ENCODE measurements around the gene PLCB1. TPM values are rescaled to one million over a fixed set of nuclear protein-coding genes. Genes with fewer than 3 reads are reported as not detected.

Gene PLCB1
- total and polyA plus RNA-seq, 7 experiments from 2014 or later: 0.56 to 17.6 (median 2.3) TPM

DNA sequence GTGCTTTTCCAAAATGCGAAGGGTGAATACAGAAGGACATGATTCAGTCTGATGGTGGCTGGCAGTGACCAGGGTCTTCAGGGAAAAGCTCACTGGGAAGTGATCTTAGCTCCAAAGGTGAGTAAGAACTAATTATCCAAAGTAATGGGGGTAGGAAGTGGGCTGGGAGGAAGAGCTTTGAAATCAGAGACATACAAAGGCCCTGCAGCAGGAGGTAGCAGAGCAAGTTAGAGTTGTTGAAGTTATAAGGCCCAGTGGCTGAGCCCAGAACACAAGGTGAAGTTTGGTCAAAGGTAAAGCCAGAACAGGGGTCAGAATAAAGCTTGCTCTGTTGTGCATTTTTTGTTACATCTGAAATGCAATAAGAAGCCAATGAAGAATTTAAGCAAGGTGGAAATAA lies 81.2 kb downstream of the PLCB1 start:
- Mint-ChIP-seq H3K4me3 (peak overlapping the region; percentile 71 to 89 (median 82)), H3K4me1 (peaks cover 12 to 42% (median 28%) of the 10 kb centered on the region in 7 donors), H3K27ac (peak overlapping the region in 8 of 9 donors; percentile 41 to 90 (median 79)), H3K27me3 (peaks cover 0 to 12% (median 0%) of the 10 kb centered on the region in 5 donors), H3K36me3 (peaks cover 0 to 11% (median 0%) of the 10 kb centered on the region in 5 donors), H3K9me3 (peaks cover 0 to 3% (median 0%) of the 10 kb centered on the region in 11 donors)
- POLR2A ChIA-PET: no interaction called here
- CTCF ChIA-PET: interaction anchor here (0.6 kb wide), 1 partner anchor 221 kb away, joined by 3 read pairs; no protein-coding TSS in a partner anchor
- DNase-seq (no peak), ATAC-seq (no peak)
- H3K36me3 ChIP-seq (ENCODE audit: control insufficient read depth in 2 of 3, insufficient read depth in 3 of 3, low read length in 3 of 3): no peaks in the 10 kb centered on the region
- intact Hi-C loops (cut with micrococcal nuclease): loop anchor here in 1 of 2 donors (5.0 kb wide), 2 partner anchors 56 to 196 kb away; partner anchors contain the start of gene TMX4
- H3K9me3 ChIP-seq (ENCODE audit: control insufficient read depth in 2 of 3, low read length in 3 of 3): no peaks in the 10 kb centered on the region
- peaks cover 5 to 10% of the 10 kb centered on the region in 2 donors for H3K4me1 ChIP-seq (ENCODE audit: control insufficient read depth in 2 of 2, insufficient read depth in 2 of 2, low read length in 2 of 2)
- H3K4me3 ChIP-seq (ENCODE audit: low read length): no peak overlapping the region
- H3K27ac ChIP-seq (ENCODE audit: low read depth, low read length): no peak overlapping the region
- no peaks in the 10 kb centered on the region for H3K27me3 ChIP-seq (ENCODE audit: control insufficient read depth in 2 of 2, insufficient read depth in 2 of 2, low read length in 2 of 2)

DNA sequence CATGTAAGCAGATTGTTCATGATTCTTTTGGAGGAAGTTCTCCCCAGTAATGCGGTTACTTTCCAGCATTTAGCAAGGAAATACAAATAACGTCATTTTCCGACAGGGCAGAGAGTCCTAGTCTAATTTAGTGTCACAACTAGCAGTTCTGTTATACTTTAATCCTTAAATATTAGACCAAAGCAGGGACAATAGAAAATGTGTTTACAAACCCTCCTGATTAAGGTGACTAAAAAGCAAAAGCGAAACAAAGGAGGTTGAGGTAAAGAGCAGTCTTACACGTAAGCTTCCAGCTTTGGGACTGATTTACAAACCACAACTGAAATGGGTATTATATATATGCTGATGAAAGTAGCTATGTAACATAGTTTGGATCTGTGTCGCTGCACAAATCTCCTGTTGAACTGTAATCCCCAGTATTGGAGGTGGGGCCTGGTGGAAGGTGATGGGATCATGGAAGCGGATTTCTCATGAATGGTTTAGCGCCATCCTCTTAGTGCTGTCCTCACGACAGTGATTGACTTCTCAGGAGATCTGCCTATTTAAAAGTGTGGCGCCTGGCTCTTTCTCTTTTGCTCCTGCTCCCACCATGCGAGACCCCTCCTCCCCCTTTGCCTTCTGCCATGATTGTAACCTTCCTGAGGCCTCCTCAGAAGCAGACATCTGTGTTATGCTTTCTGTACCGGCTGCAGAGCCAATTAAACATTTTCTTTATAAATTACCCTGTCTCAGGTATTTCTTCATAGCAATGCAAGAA lies 81.9 kb downstream of the PLCB1 start:
- ATAC-seq (peak; percentile 77), DNase-seq (peak in 7 of 9 donors; percentile 7 to 44 (median 20))
- Mint-ChIP-seq H3K27ac (peak overlapping the region; percentile 41 to 90 (median 80)), H3K4me1 (peaks cover 12 to 39% (median 28%) of the 10 kb centered on the region in 7 donors), H3K36me3 (peaks cover 0 to 11% (median 0%) of the 10 kb centered on the region in 5 donors), H3K9me3 (peaks cover 0 to 3% (median 0%) of the 10 kb centered on the region in 11 donors), H3K27me3 (peaks cover 0 to 12% (median 0%) of the 10 kb centered on the region in 5 donors), H3K4me3 (peak overlapping the region; percentile 71 to 89 (median 82))
- H3K9me3 ChIP-seq (ENCODE audit: control insufficient read depth in 2 of 3, low read length in 3 of 3): no peaks in the 10 kb centered on the region
- H3K27me3 ChIP-seq (ENCODE audit: control insufficient read depth in 2 of 2, insufficient read depth in 2 of 2, low read length in 2 of 2): no peaks in the 10 kb centered on the region
- H3K36me3 ChIP-seq (ENCODE audit: control insufficient read depth in 2 of 3, insufficient read depth in 3 of 3, low read length in 3 of 3): no peaks in the 10 kb centered on the region
- POLR2A ChIA-PET: no interaction called here
- CTCF ChIA-PET: no interaction called here
- peaks cover 5 to 10% of the 10 kb centered on the region in 2 donors for H3K4me1 ChIP-seq (ENCODE audit: control insufficient read depth in 2 of 2, insufficient read depth in 2 of 2, low read length in 2 of 2)
- H3K27ac ChIP-seq (ENCODE audit: low read depth, low read length): peak overlapping the region; percentile 12
- H3K4me3 ChIP-seq (ENCODE audit: low read length): peak overlapping the region; percentile 34
- intact Hi-C loops (cut with micrococcal nuclease): loop anchor here in 1 of 2 donors (5.0 kb wide), 2 partner anchors 57 to 197 kb away; partner anchors contain the start of gene TMX4

DNA sequence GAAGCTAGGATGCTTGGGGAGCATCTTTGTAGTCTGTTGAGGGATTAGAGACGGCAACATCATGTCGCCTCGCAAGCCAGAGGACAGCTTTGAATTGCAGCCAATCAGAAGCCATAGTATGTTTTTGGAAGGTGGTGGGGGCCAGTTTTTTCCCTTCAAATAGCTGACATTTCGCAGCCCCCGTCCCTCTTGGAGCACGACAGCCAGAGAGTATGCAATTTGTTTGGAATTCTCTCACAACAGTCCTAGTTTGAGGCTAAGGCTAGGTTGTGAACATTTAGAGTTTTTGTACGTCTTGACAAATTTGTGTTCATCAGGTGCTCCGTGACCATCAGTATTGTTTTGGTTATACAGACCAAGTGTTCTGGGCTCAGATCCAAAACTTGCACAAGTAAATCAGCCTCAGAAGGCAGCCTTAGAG lies 83.3 kb downstream of the PLCB1 start:
- intact Hi-C loops (cut with micrococcal nuclease): no loop called here
- Mint-ChIP-seq H3K4me3 (peak overlapping the region in 5 of 10 donors; percentile 71 to 88 (median 82)), H3K27me3 (peaks cover 0 to 12% (median 0%) of the 10 kb centered on the region in 5 donors), H3K27ac (no peak overlapping the region), H3K36me3 (peaks cover 0 to 11% (median 0%) of the 10 kb centered on the region in 5 donors), H3K9me3 (peaks cover 0 to 3% (median 0%) of the 10 kb centered on the region in 11 donors), H3K4me1 (peaks cover 12 to 36% (median 28%) of the 10 kb centered on the region in 7 donors)
- Histone ChIP-seq H3K27me3 (ENCODE audit: control insufficient read depth in 2 of 2, insufficient read depth in 2 of 2, low read length in 2 of 2) (no peaks in the 10 kb centered on the region), H3K4me1 (ENCODE audit: control insufficient read depth in 2 of 2, insufficient read depth in 2 of 2, low read length in 2 of 2) (peaks cover 5 to 10% of the 10 kb centered on the region in 2 donors), H3K36me3 (ENCODE audit: control insufficient read depth in 2 of 3, insufficient read depth in 3 of 3, low read length in 3 of 3) (no peaks in the 10 kb centered on the region), H3K4me3 (ENCODE audit: low read length) (no peak overlapping the region), H3K27ac (ENCODE audit: low read depth, low read length) (no peak overlapping the region), H3K9me3 (ENCODE audit: control insufficient read depth in 2 of 3, low read length in 3 of 3) (no peaks in the 10 kb centered on the region)
- ATAC-seq (no peak), DNase-seq (no peak)
- ChIA-PET POLR2A (no interaction called here), CTCF (no interaction called here)

DNA sequence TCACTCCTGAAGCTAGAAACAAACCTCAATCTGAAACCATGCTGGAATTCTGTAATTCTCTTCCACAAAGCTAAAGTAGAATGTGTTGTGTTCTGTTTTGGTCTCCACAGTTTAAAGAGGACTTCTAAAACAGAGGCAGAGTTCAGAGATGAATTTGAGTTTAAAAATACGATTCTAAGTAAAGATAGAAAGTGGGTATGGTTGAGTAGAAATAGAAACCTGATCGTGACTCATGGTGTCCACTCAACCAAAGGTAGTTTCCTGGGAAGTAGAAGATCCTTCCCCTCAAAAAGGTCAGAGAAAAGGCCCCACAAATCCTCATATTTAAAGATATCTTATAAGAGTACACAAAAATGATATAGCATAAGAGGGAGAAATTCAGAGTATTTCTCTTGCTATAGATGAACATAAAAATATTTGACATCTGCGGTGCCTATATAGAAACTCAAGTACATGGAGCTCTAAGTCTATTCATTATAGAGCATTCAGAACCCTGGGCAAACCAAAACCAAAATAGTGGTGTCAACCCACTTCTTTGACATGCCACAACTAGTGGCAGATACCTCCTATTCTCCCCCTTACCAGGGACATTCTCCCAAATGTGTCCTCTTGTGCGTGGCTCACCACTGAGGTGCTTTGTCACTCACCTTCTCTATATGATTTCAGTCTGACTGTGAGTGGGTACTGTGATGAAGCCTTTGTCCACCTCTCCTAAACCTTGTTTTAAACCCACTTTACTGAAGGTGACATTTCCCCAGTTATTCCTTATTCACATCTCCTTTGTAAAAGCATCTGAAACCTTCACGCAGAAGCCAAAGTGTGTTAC lies 84.5 kb downstream of the PLCB1 start:
- no peak for ATAC-seq
- Histone ChIP-seq H3K4me3 (ENCODE audit: low read length) (no peak overlapping the region), H3K27me3 (ENCODE audit: control insufficient read depth in 2 of 2, insufficient read depth in 2 of 2, low read length in 2 of 2) (no peaks in the 10 kb centered on the region), H3K27ac (ENCODE audit: low read depth, low read length) (no peak overlapping the region), H3K4me1 (ENCODE audit: control insufficient read depth in 2 of 2, insufficient read depth in 2 of 2, low read length in 2 of 2) (peaks cover 5 to 10% of the 10 kb centered on the region in 2 donors), H3K36me3 (ENCODE audit: control insufficient read depth in 2 of 3, insufficient read depth in 3 of 3, low read length in 3 of 3) (no peaks in the 10 kb centered on the region), H3K9me3 (ENCODE audit: control insufficient read depth in 2 of 3, low read length in 3 of 3) (no peaks in the 10 kb centered on the region)
- Mint-ChIP-seq H3K27ac (no peak overlapping the region), H3K4me1 (peaks cover 12 to 36% (median 28%) of the 10 kb centered on the region in 7 donors), H3K36me3 (peaks cover 0 to 11% (median 0%) of the 10 kb centered on the region in 5 donors), H3K4me3 (no peak overlapping the region), H3K9me3 (peaks cover 0 to 3% (median 0%) of the 10 kb centered on the region in 11 donors), H3K27me3 (peaks cover 0 to 12% (median 0%) of the 10 kb centered on the region in 5 donors)
- POLR2A ChIA-PET: no interaction called here
- CTCF ChIA-PET: no interaction called here
- no peak for DNase-seq
- intact Hi-C loops (cut with micrococcal nuclease): no loop called here

DNA sequence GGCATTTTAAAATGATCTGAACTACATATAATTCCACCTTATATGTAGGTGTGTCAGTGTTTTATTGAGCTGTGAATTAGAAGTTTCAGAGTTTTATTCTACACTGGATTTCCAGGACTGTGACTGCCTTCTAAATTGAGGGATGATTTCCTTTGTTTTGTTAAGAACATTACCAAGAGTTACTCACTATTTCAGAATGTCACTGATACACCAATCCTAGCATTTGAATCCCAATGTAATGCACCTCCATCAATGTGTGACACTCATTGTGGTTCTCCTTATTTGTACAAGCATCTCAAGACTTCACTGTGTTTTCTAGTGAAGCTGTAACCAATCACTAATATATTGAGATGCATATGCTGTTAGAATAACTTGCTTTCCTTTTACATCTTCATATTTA lies 86.8 kb downstream of the PLCB1 start:
- Histone ChIP-seq H3K4me1 (ENCODE audit: control insufficient read depth in 2 of 2, insufficient read depth in 2 of 2, low read length in 2 of 2) (peaks cover 5 to 10% of the 10 kb centered on the region in 2 donors), H3K27me3 (ENCODE audit: control insufficient read depth in 2 of 2, insufficient read depth in 2 of 2, low read length in 2 of 2) (no peaks in the 10 kb centered on the region), H3K9me3 (ENCODE audit: control insufficient read depth in 2 of 3, low read length in 3 of 3) (no peaks in the 10 kb centered on the region), H3K36me3 (ENCODE audit: control insufficient read depth in 2 of 3, insufficient read depth in 3 of 3, low read length in 3 of 3) (no peaks in the 10 kb centered on the region), H3K4me3 (ENCODE audit: low read length) (no peak overlapping the region), H3K27ac (ENCODE audit: low read depth, low read length) (no peak overlapping the region)
- Mint-ChIP-seq H3K4me3 (no peak overlapping the region), H3K27ac (no peak overlapping the region), H3K4me1 (peaks cover 9 to 23% (median 14%) of the 10 kb centered on the region in 7 donors), H3K27me3 (peaks cover 0 to 12% (median 0%) of the 10 kb centered on the region in 5 donors), H3K36me3 (peaks cover 0 to 3% (median 0%) of the 10 kb centered on the region in 5 donors), H3K9me3 (peaks cover 0 to 4% (median 0%) of the 10 kb centered on the region in 11 donors)
- ChIA-PET POLR2A (interaction anchor here (0.5 kb wide), 1 partner anchor 61 kb away, joined by 3 read pairs; no protein-coding TSS in a partner anchor), CTCF (no interaction called here)
- ATAC-seq: no peak
- no peak for DNase-seq
- intact Hi-C loops (cut with micrococcal nuclease): no loop called here

DNA sequence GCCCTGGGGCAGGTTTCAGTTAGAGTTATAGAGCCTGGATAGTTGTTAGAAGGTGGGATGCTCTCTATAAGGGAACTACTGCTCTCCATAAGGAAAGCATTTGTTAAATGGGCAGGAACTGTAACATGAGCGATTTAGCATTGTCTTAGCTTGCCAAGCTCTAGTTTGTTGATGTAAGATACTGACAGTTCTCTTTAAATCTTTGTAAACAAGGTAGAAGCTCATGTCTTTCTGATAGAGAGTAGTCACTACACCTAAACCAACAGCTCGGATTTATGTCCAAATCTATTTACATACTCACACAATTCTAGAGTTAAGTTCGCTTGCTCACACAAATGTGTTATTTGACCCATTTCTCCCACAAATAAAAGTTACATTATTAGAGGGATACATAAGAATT lies 87.3 kb downstream of the PLCB1 start:
- no peak overlapping the region for H3K27ac ChIP-seq (ENCODE audit: low read depth, low read length)
- Mint-ChIP-seq H3K9me3 (peaks cover 0 to 4% (median 0%) of the 10 kb centered on the region in 11 donors), H3K27ac (no peak overlapping the region), H3K27me3 (peaks cover 0 to 12% (median 0%) of the 10 kb centered on the region in 5 donors), H3K36me3 (peaks cover 0 to 3% (median 0%) of the 10 kb centered on the region in 5 donors), H3K4me1 (peaks cover 5 to 18% (median 9%) of the 10 kb centered on the region in 7 donors), H3K4me3 (no peak overlapping the region)
- no peaks in the 10 kb centered on the region for H3K9me3 ChIP-seq (ENCODE audit: control insufficient read depth in 2 of 3, low read length in 3 of 3)
- peaks cover 5% of the 10 kb centered on the region in 2 donors for H3K4me1 ChIP-seq (ENCODE audit: control insufficient read depth in 2 of 2, insufficient read depth in 2 of 2, low read length in 2 of 2)
- H3K4me3 ChIP-seq (ENCODE audit: low read length): no peak overlapping the region
- H3K27me3 ChIP-seq (ENCODE audit: control insufficient read depth in 2 of 2, insufficient read depth in 2 of 2, low read length in 2 of 2): no peaks in the 10 kb centered on the region
- intact Hi-C loops (cut with micrococcal nuclease): no loop called here
- no peaks in the 10 kb centered on the region for H3K36me3 ChIP-seq (ENCODE audit: control insufficient read depth in 2 of 3, insufficient read depth in 3 of 3, low read length in 3 of 3)
- ChIA-PET POLR2A (interaction anchor here (0.5 kb wide), 1 partner anchor 60 kb away, joined by 3 read pairs; no protein-coding TSS in a partner anchor), CTCF (no interaction called here)
- DNase-seq: no peak
- no peak for ATAC-seq
